Fibroblast of pulmonary artery (primary cell): ENCODE data around the gene HRH2.
"Not testable (repeated sequence)": the region's sequence is repeated elsewhere in the genome, so short reads cannot be mapped to it uniquely, and the experiment has no call there.

Experiments
- DNase-seq: peaks from one replicate; pipeline ENCODE4 v3.0.0-alpha.2; 2010; ENCODE audit warnings: low read depth
- H3K4me3 ChIP-seq: replicated peaks from 2 replicates; pipeline ENCODE4 v1.5.1; 2011; ENCODE audit warnings: low read depth, mild to moderate bottlenecking, control low read depth, low read length, moderate library complexity
- CTCF ChIP-seq: IDR thresholded peaks from 2 replicates; pipeline ENCODE4 v1.5.1; 2011; ENCODE audit warnings: mild to moderate bottlenecking, control low read depth, low read length, inconsistent platforms; ENCODE audit errors: missing control alignments

HRH2 gene

GRCh38 chr5:175657593-175658271 lies at the start of gene HRH2:
Gene HRH2, plus strand, starts transcription at chr5:175658071. Its CDS starts 25,163 bp downstream, at chr5:175683234.
- H3K4me3 ChIP-seq = no peak within 1 kb of the TSS
- TF ChIP-seq CTCF = no peak
- DNase-seq = no peak

- DNase-seq = no peak
- no peak overlapping the region for H3K4me3 ChIP-seq
- no peak for TF ChIP-seq CTCF
These were observed 48.3 kb upstream of the HRH2 start for GRCh38 chr5:175609526-175609925.

GRCh38 chr5:175610381-175610780 lies 47.5 kb upstream of the HRH2 start:
- DNase-seq = no peak
- H3K4me3 ChIP-seq = no peak overlapping the region
- no peak for TF ChIP-seq CTCF

GRCh38 chr5:175610898-175611297 lies 47.0 kb upstream of the HRH2 start:
- no peak for TF ChIP-seq CTCF
- no peak for DNase-seq
- no peak overlapping the region for H3K4me3 ChIP-seq

GRCh38 chr5:175614223-175614815 lies 43.6 kb upstream of the HRH2 start:
- TF ChIP-seq CTCF = no peak
- DNase-seq = no peak
- H3K4me3 ChIP-seq = no peak overlapping the region

GRCh38 chr5:175614861-175615260 lies 43.0 kb upstream of the HRH2 start:
- DNase-seq = no peak
- no peak overlapping the region for H3K4me3 ChIP-seq
- no peak for TF ChIP-seq CTCF

GRCh38 chr5:175616083-175616482 lies 41.8 kb upstream of the HRH2 start:
- no peak for DNase-seq
- no peak for TF ChIP-seq CTCF
- H3K4me3 ChIP-seq = no peak overlapping the region

GRCh38 chr5:175616527-175616926 lies 41.3 kb upstream of the HRH2 start:
- DNase-seq, H3K4me3 ChIP-seq: not testable (repeated sequence)
